Umbilical cord (tissue), 2 donors: ENCODE data around the gene CERS4. TPM values are rescaled to one million over a fixed set of nuclear protein-coding genes. Genes with fewer than 3 reads are reported as not detected.
"Not testable (repeated sequence)": the region's sequence is repeated elsewhere in the genome, so short reads cannot be mapped to it uniquely, and the experiment has no call there.

Experiments used
- DNase-seq: peaks from one replicate; pipeline ENCODE4 v3.0.0-alpha.2; 2015; ENCODE audit warnings: low spot score
- total RNA-seq: library from RNA; depleted of rRNA; stranded (reverse); fragments of >200 nt; gene quantifications from one replicate; pipeline ENCODE4 v1.2.3, GENCODE V29; 2014; ENCODE audit warnings: low replicate concordance; ENCODE audit not compliant: insufficient read depth

The CERS4 gene
- total RNA-seq, 1 donor from 2014 or later, result 17.8 TPM

DNA sequence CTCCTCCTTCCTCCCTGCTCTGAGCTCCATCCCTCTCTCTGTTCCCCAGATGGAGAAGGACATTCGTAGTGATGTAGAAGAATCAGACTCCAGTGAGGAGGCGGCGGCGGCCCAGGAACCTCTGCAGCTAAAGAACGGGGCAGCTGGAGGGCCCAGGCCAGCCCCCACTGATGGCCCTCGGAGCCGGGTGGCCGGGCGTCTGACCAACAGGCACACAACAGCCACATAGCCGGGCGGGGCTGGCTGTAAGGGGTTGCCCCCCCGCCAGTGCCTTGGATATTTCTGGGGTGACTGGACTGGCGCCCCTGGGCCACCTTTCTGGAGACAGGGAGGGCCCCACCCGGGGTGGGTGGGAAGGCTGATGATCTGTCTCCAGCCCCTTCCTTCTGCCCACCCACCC, 52.7 kb downstream of the CERS4 start:
- no peak for DNase-seq

DNA sequence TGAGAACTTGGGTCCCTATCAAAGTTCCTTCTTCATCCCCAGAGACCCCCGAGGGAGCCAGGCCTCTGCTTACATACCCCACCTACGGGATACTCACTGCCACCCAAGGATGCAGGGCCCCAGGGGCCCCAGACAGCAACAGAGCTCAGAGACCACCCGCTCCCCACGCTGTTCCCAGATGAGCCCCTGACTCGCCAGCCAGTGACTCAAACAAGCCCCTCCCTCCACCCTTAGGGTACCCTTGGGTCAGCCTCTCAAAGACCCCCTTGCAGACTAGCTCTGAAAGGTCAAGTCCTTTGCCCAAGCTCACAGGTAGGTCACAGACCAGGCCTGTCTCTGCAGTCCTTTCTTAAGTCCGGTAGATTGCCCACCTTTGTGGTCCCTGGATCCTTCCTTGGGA, 53.3 kb downstream of the CERS4 start:
- no peak for DNase-seq

DNA sequence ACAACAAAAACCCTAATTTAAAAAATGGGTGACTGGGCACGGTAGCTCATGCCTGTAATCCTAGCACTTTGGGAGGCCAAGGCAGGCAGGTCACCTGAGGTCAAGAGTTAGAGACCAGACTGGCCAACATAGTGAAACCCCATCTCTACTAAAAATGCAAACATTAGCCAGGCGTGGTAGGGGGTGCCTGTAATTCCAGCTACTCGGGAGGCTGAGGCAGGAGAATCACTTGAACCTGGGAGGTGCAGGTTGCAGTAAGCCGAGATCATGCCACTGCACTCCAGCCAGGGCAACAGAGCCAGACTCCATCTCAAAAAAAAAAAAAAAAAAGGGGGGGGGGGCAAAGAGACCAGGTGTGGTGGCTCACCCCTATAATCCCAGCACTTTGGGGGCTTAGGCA, 55.1 kb downstream of the CERS4 start:
- not testable (repeated sequence) for DNase-seq

DNA sequence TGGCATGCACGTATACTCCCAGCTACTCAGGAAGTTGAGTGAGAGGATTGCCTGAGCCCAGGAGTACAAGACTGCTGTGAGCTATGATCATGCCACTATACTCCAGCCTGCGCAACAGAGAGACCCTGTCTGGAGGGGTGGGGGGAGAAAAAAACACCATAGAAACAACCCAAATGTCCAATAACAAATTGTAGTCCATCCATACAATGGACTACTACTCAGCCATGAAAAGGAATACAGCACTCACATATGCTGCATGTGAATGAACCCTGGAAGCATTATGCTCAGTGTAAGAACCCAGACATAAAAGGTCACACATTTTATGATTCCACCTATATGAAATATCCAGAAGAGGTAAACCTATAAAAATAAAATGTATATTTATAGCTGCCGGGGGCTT, 56.7 kb downstream of the CERS4 start:
- no peak for DNase-seq

DNA sequence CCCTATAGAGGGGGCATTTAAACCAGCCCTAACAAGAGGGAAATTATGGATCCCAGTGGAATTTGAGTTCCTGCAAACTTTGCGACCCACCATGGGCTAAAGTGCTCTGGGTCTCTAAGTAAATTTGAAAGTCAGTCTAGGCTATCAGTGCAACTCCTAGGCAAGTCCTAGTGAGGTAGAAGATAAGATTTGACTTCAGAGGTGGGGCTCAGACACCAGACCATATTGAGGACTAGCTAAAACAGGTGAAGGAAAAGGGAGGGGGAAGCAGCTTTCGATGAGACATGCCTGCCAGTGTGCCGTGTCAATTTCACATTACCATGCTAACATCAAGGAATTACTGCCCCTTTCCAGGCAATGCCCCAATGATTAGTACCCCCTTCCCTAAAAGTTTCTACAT, 60.6 kb downstream of the CERS4 start:
- no peak for DNase-seq

DNA sequence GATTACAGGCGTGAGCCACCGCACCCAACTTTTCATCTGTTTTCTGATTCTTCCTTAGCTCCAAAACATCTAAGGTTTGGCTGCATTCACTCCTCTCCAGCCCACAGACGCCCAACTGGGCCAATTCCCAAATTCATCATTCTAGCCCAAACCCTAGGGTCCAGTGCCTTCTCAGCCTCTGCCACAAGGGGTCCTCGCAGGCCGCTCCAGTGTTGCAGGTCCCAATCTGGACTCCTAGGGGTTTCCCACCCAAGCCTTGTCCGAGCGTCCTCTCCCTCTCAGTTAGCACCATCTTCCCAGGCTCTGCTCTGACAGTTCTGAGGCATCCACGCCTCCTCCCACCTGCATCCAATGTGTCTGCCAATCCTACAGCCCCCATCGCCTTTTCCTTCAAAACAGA, 67.3 kb downstream of the CERS4 start:
- not testable (repeated sequence) for DNase-seq

DNA sequence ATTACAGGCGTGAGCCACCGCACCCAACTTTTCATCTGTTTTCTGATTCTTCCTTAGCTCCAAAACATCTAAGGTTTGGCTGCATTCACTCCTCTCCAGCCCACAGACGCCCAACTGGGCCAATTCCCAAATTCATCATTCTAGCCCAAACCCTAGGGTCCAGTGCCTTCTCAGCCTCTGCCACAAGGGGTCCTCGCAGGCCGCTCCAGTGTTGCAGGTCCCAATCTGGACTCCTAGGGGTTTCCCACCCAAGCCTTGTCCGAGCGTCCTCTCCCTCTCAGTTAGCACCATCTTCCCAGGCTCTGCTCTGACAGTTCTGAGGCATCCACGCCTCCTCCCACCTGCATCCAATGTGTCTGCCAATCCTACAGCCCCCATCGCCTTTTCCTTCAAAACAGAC, 82.2 kb downstream of the CERS4 start:
- DNase-seq, result not testable (repeated sequence)

DNA sequence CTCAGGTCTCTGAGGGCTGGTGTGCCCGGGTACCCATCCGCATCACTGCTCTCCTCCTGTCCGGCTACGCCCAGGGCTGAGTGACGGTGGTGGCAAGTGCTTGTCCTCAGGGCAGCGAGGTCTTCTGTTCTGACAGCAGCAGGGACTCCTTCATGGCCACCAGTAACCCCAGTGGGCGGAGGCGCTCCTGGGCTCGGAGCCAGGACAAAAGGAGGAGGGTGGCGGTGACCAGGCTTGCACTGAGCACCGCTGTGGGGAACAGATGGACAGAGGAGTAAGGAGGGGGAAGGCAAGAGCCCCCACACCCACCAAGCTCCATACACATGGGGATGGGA, 93.2 kb downstream of the CERS4 start:
- DNase-seq, result no peak

DNA sequence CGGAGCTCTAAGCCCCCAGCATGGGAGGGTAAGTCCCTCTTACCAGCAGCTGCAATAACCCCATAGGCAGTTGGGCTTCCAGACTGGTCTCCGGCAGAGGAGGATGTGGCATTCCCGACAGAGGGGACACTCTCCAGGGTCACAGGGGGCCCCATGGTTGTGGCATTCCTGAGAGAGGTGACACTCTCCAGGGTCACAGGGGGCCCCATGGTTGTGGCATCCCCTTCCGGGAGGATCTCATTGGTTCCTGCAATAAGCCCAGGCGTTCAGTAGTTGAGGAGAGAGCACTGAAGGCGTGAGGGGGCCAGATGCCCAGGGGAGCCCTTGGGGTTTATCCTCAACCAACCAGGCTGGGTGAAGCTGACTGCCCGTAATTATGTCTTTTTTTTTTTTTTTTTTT, 93.6 kb downstream of the CERS4 start:
- no peak for DNase-seq

DNA sequence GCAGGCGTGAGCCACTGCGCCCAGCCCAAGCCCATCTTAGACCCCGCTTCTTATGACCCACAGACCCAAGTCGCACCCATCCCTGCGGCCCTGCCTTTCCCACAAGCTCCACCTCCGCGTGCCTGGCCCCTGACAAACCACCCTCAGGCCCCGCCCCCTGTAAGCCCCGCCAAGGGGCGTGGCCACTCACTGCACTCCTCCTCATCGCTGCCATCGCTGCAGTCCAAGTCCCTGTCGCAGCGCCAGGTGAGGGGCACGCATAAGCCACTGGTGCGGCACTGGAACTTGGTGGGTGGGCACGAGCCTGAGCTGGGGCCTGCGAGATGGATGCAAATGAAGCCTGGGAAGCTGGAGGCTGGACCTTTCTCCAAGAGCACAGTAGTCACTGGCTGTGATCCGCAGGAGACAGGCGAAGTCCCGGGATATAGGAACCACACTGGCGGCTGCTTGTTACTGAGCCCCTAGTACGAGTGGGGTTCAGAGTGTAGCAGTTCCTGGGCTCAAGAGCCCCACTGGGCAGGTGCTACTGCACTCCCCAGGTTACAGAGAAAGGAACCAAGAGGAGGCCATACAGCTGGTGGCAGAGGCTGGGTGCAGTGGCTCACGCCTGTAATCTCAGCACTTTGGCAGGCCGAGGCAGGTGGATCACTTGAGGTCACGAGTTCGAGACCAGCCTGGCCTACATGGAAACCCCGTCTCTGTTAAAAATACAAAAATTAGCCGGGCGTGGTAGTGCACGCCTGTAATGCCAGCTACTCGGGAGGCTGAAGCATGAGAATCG, 95.9 kb downstream of the CERS4 start:
- DNase-seq, result no peak

DNA sequence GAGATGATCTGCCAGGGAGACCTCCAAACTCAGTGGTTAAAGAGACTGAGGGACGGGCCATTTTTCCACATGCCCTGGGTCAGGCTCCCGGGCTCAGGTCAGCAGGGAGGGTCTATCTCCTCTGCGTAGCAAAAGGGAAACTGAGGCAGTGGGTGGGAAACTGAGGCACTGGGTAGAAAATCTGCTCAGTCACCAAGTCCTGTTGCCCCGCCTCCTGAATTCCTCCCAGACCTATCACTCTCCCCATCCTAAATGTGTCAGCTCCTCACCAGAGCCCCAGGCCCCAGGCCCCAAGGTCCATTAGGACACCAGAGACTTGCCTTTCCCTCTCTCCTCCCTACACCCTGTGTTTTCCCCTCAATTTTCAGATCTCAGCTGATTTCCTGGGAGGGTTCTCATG, 96.6 kb downstream of the CERS4 start:
- DNase-seq, result no peak

DNA sequence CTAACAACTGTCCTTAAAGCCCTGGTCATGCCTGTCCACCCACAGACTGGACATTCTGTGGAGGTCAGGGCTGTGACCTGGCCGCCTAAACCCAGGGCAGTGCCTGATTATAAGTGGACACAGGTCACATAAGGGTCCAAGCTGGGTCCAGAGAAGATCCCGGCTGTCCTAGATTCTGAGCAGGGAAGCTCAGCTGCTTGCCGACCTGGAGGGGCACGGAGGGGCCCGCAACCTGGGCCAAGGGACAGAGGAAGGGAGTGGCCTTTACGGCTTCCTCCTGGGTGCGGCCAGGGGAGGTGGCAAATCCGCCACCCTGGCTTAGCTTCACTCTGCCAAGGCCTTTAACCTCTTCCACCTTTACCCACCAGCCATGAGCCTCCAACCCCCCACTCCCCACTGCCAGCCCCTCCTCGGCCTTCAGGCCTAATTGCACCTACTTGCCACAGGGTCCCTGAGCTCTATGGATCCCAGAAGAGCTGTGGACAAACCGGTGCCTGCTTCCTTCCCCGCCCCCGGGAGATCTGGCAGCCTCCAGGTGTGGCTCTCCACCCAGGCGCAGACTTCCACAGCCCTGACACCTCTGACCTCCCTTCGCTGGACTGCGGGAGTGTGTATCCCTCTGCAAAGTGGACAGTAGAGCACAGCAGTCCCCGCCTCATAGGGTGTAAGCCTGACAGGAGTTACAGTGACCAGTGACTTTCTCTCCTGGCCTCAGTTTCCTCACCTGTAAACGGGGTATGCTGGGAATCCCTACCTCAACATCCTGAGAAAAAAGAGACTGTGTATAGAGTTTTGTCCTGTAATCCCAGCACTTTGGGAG, 97.3 kb downstream of the CERS4 start:
- no peak for DNase-seq

DNA sequence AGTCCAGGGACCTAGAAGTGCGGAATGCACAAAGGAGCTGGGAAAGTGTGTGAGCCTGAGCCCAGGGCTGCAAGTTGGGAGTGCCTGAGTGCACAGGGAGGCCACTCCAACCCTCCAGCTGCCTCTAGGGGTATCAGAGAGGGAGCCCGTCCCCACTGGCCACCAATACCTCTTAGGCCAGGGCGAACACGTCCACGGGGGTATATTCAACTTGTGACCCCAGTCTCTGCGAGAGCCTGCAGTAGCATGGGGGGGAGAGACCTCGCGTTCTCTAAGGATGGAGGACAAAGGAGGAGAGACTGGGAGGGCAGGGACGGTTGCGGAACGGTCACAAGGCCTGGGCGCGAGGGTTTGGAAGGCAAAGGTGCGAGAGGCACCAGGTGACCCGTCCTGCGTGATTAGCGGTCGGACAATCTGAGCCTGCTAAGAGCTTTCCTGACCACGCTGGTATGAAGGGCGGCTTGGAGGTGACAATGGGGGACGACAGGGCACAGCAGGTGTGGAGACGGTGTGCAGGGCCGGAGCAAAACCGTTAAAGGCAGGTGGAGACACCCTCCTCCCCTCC, 98.3 kb downstream of the CERS4 start:
- no peak for DNase-seq

DNA sequence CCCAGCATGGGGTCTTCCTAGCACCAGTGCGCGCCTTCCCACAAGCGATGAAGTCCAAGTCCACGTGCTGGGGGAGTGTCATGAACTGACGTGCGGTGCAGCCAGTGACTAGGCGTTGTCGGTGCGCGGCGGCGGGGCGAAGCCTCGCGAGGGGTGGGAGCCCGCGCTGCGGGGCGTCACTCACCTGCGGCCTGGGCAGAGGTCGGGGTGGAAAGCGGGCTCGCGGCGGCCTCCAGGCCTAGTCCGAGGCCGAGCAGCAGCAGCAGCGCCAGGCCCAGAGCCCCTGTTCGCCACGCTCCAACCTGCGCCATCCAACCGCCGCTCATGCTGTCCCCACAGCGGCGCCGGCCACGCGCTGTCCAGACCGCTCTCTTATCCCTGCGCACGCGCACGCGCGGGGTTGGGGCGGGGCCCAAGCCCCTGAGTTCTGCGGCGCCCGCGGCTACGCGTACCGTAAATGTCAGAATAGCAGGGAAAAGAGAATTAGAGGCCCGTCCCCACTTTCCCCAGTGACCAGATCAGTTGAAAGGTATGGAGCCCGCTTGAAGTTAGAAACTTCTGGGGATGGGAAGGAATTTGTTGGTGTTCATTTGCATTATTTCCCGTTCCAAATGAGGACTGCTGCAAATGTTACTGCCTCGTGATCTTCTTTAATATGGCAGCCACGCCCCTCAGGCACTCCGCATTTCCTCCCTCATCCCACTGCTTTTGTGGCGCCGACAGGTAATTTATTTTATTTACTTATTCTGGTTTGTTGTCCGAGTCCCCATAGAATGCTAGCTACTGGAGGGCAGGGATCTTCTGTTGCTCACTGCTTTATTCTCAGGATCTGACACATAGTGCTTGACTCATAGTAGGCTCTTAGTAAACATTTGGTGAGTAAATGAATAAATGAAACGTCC, 99.0 kb downstream of the CERS4 start, which contains the start of gene CD320:
Gene CD320 (minus strand): TSS at position 394 of the 902 bp plus-strand sequence. CDS start 68 bp downstream, at position 326.
- DNase-seq, result peak; percentile 93

DNA sequence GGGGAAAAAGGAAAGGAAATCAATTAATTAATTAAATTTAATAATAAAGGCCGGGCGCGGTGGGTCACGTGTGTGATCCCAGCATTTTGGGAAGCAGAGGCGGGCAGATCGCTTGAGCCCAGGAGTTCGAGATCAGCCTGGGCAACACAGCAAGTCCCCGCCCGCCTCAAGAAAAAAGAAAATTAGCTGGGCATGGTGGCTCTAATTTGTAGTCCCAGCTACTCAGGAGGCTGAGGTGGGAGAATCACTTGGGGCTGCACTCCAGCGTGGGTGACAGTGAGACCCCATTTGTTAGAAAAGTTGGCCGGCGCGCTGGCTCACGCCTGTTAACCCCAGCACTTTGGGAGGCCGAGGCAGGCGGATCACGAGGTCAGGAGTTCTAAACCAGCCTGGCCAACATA, 99.7 kb downstream of the CERS4 start:
- DNase-seq, result no peak

DNA sequence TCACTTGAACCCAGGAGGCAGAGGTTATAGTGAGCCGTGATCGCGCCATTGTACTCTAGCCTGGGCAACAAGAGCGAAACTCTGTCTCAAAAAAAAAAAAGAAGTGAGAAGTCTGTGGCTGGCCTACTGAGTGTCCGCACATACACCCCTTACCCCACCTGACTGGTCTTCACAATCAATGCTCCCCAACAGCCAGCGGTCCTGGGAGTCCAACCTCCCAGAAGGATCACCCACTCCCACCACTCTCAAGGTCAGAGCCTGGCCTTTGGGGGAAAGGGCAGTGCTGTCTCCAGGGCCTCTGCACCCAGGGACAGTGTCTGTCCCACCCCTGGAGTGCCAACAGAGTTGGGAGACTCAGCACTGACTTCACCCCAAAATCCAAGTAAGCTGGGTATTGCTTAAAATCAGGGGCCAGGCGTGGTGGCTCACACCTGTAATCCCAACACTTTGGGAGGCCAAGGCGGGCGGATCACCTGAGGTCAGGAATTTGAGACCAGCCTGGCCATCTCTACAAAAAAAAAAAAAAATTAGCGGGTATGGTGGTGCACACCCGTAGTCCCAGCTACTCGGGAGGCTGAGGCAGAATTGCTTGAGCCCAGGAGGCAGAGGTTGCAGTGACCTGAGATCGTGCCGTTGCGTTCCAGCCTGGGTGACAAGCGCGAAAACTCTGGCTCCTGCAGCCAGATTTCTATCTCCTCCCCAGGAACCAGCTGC, 101.3 kb downstream of the CERS4 start:
- DNase-seq, result no peak

DNA sequence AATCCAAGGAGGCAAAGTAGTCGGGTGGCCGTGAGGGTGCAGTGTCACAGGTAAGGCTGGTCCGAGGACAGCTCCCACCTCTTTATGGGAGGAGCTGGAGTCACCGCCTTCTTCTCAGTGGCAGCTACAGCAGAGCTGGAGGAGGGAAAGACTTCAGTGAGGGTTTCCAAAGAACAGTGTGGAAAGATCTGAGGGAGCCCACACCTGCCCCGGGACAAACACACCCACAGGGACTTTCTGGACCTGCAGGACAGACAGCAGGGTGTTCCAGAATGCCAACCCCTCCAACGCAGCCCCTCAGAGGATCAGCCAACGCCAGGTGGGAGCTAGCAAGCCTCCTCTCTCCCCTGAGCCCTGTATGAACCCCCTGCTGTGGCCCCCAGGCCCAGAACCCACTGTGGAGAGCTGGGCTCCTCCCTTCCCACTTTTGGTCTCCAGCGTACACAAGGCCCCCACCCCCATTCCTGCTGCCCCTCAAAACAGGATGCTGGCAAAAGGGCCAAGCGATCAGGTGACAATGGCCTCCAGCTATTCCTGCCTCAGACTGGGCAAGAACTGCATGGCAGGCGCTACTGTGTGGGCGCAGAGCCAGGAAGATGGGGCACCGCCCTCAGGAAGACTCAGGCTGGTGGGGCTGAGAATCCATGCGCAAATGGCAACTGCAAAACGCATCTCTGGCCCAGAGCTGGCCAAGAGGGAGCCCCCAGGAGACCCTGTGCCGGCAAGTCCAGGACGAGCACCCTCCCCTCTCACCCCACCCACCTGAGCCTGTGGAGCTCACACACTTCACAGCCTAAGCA, 102.5 kb downstream of the CERS4 start:
- no peak for DNase-seq
